Measurements from ENCODE around the gene GOLGB1.
A peak's percentile ranks its signal among the peaks of the same experiment; 100 is the strongest.
"Not testable (repeated sequence)": the region's sequence is repeated elsewhere in the genome, so short reads cannot be mapped to it uniquely, and the experiment has no call there.

GOLGB1 gene

DNA sequence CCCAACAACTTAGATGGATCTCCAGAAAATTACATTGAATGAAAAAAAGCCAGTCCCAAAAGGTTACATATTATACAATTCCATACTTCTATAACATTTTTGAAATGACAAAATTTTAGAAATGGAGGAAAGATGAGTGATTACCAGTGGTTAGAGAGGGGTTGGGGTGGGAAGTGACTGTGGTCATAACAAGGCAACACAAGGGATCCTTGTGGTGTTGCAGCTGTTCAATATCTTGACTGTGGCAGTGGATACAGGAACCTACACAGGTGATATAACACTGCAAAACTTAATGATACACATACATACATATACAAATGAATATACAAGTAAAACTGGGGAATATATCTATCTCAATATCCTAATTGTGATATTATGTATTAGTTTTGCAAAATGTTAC, 9.6 kb downstream of the GOLGB1 start:
- no peak for DNase-seq

DNA sequence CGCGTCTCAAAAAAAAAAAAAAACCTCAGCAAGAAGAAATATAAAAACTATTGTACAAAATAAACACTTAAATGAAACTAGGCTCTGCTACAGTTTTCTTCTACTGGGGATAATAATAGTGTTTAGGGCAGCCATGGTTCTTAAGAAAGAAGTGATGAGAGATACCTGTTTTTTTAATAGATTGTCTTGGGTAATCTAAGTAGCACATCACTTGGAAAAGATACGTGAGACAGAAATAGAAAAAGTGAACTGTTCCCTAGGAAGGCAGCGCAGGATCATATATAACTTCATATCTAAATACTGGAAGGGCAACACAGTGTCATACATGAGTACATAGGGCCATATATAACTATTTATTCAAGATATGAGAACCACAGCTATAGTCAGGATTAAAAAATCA, 11.9 kb downstream of the GOLGB1 start:
- no peak for DNase-seq

DNA sequence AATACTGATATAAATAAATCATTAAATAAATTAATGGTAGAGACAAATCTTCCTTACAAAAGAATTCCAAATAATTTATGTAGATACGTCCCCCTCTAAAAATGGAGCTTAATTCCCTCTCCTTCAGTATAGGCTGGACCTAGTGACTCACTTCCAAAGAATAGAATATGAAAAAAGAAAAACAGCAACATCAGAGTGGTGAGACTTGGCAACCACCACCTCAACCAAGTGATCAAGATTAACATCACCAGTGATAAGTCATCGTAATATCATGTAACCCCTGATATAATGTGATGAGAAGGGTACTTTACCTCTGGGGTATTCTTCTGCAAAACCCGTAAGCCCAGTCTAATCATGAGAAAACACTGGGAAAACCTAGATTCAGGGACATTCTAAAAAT, 13.4 kb downstream of the GOLGB1 start:
- no peak for DNase-seq

GRCh38 chr3:121735047-121735696, 14.4 kb downstream of the GOLGB1 start:
- no peak for DNase-seq

DNA sequence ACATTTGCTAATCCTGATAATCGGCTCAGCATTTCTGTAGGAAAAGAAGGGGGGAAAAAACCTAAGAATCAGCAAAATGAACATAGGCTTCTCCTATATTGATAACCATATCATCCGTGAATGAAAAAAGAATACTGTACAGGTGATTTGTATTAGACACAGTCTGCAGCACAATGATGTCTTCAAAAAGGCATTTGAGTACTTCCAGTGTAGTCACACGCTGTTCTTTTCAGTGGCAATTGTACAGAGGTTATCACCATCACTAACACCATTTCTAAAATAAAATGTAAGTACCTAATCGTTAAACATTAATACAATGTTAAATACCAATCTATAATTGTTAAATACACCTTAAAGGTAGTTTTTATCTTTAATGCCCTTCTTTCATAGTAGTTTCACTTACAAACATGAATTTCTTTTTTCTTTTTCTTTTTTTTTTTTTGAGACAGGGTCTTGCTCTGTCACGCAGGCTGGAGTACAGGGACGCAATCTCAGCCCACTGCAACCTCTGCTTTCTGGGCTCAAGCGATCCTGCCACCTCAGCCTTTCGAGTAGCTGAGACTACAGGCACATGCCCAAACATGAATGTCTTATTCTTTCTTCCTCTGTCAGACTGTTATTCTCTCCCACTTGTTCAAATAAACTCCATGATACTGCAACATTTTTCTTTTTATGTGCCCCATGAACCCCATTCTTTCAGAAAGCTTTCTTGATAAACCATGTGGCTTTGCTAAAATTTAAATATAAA, 18.4 kb downstream of the GOLGB1 start:
- DNase-seq: no peak

- DNase-seq: no peak
Measured at GRCh38 chr3:121724130-121724529, 25.4 kb downstream of the GOLGB1 start.

- DNase-seq: no peak
Measured at GRCh38 chr3:121723485-121723884, 26.1 kb downstream of the GOLGB1 start.

- no peak for DNase-seq
Measured at GRCh38 chr3:121722411-121722810, 27.1 kb downstream of the GOLGB1 start.

- no peak for DNase-seq
Measured at GRCh38 chr3:121720163-121720562, 29.4 kb downstream of the GOLGB1 start.

- no peak for DNase-seq
Measured at GRCh38 chr3:121719423-121719822, 30.1 kb downstream of the GOLGB1 start.

GRCh38 chr3:121718205-121718846, 31.2 kb downstream of the GOLGB1 start:
- no peak for DNase-seq

DNA sequence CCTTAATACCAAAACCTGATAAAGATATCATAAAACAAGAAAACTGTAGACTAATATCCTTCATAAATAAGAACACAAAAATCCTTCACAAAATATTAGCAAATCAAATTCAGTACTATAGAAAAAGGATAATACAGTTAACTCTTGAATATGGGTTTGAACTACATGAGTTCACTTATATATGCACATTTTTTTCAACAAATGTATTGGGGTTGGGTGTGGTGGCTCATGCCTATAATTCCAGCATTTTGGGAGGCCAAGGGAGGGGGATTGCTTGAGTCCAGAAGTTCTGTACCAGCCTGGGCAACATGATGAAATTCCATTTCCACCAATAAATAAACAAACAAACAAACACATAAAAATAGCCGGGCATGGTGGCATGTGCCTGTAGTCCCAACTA, 39.2 kb downstream of the GOLGB1 start:
- no peak for DNase-seq

- DNase-seq: no peak
Measured at GRCh38 chr3:121707531-121708273, 41.8 kb downstream of the GOLGB1 start.

DNA sequence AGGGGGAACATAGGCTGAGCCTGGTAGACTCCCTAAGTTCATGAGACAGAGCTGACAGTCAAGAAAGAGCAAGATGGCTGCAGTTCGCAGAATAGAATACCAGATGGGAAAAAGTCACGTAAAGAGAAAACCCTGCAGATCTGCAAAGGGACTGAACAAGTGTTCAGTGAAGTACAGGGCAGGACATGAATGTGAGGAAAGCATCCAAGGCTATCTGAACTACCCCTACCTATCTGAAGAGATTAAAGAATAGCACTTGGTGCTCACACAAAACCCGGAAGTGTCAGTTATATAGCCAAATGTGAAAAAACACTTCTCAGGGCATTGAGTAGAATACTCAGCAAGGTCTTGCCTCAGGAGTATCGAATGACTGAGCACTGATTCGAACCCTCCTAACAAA, 44.0 kb downstream of the GOLGB1 start:
- no peak for DNase-seq

DNA sequence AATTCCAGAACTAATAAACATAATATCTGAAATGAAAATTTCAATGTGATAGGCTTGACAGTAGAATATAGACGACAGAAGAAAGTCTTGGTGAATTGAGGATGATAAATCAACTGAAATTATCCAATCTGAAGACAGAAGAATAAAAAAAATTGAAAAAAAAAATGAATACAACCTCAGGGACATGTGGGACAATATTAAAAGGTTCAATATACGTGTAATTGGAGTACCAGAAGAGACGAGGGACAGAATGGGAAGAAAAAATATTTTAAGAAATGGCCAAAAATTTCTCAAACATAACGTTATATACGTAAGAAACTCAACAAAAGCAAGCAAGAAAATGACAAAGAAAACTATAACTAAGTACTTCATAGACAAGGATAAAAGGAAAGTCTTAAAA, 45.6 kb downstream of the GOLGB1 start:
- no peak for DNase-seq

DNA sequence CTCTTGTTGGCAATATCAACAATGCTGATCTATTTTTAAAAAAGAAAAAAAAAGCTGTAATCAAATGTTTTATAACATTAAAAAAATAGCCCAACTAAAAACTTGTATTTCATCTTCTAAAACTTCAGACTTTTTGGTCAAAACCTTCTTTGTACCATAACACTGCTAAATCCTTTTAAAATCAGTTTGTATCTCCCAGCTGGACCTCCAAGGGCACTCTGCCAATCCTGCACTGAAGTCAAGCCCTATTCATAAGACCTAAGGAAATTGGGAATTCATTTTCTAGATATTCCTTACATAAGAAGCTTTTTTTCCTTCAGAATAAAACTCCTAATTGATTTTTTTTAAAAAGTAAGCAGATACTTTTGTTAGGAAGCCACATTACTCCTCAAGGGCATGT, 50.6 kb downstream of the GOLGB1 start:
- DNase-seq: peak; percentile 28

DNA sequence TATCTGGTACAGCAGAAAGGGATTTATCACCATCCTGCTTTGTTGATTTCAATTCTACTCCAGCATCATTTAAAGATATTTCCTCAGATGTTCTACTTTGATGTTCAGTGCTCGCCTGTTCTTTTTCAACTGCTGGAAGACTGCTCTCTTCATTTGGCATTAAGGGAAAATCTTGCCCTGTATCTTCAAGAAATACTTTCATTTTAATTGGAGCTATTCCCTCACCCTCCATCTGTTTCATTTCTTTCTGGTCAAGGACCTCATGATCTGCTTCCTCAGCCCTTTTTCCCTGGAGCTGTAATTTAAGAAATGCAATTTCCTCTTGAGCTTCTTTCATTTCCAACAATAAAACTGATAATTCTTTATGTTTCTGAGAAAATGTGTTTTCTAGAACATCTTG, 51.1 kb downstream of the GOLGB1 start:
- DNase-seq: no peak

GRCh38 chr3:121696186-121696585, 53.4 kb downstream of the GOLGB1 start:
- DNase-seq: no peak

DNA sequence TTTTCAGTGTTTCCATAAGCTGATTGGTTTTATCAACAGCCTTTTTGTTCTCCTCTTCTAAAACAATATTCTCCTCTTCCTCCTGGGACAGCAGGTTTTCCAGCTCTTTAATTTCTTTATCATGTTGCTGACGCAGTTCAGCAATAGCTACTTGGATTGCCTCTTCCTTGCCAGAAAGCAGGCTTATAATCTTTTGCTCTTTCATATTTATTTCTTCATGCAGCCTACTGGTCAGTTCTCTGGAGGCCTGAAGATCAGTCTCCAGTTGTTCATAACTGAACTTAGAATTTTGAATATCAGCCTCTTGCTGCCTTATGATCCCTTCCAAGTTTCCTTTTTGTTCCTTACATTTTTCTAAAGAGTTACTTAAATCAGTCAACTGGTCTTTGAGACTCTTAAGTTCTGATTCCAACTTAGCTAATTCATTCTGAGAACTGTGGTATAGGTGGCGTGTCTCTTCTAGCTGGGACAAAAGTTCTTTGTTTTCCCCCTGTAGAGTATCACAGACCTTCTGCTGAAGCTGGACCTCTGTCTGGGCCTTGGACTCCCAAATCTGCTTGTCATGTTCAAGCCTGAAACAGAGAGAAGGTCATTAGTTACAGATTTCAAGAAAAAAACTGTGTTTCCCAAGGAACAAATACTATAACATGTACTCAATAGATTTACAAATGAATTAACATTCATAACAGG, 57.4 kb downstream of the GOLGB1 start:
- DNase-seq: no peak

- DNase-seq: no peak
Measured at GRCh38 chr3:121690777-121691405, 58.6 kb downstream of the GOLGB1 start.

DNA sequence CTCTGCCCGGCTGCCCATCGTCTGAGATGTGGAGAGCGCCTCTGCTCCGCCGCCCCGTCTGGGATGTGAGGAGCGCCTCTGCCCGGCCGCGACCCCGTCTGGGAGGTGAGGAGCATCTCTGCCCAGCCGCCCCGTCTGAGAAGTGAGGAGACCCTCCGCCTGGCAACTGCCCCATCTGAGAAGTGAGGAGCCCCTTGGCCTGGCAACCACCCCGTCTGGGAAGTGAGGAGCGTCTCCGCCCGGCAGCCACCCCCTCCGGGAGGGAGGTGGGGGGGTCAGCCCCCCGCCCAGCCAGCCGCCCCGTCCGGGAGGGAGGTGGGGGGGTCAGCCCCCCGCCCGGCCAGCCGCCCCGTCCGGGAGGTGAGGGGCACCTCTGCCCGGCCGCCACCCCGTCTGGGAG, 60.8 kb downstream of the GOLGB1 start:
- not testable (repeated sequence) for DNase-seq

GRCh38 chr3:121681792-121682191, 67.7 kb downstream of the GOLGB1 start:
- DNase-seq: no peak

Measured in left hindlimb (tissue), 1 donor.